Stomach (tissue), 4 donors: ENCODE results near the gene RAP1B.
"Not testable (repeated sequence)": the region's sequence is repeated elsewhere in the genome, so short reads cannot be mapped to it uniquely, and the experiment has no call there.

ENCODE experiments used
- POLR2AphosphoS5 ChIP-seq, 3 donors: sonication (generic); formaldehyde crosslinking; IDR thresholded peaks; one replicate each; pipeline ENCODE4 v1.6.1; 2016; ENCODE audit warnings: antibody characterized with exemption in 3 of 3
- TF ChIP-seq, protein P1 (sequence below), 7 experiments: fragments of 450-650 bp in 4 of 7; fragments of 200-600 bp in 3 of 7; sonication (generic) in 3 of 7; IDR thresholded peaks; one replicate each; pipeline ENCODE4 v1.5.1; 2016 to 2019; ENCODE audit warnings: antibody characterized with exemption in 7 of 7, control low read depth in 2 of 7, mild to moderate bottlenecking in 1 of 7

DNA sequence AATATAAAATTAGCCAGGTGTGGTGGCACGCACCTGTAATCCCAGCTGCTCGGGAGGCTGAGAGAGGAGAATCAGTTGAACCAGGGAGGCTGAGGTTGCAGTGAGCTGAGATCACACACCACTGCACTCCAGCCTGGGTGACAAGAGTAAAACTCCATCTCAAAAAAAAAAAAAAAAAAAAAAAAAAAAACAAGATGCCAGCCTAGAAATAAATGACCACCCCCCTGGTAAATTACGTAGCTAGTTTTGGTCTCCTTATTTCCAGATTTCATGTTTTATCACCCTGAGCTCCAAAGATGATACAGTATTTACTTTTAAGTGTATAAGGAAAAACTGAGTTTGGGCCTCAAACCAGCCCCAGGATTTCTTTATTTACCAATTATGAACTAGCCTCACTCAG, 26.7 kb downstream of the RAP1B start:
- TF ChIP-seq, protein P1, sequence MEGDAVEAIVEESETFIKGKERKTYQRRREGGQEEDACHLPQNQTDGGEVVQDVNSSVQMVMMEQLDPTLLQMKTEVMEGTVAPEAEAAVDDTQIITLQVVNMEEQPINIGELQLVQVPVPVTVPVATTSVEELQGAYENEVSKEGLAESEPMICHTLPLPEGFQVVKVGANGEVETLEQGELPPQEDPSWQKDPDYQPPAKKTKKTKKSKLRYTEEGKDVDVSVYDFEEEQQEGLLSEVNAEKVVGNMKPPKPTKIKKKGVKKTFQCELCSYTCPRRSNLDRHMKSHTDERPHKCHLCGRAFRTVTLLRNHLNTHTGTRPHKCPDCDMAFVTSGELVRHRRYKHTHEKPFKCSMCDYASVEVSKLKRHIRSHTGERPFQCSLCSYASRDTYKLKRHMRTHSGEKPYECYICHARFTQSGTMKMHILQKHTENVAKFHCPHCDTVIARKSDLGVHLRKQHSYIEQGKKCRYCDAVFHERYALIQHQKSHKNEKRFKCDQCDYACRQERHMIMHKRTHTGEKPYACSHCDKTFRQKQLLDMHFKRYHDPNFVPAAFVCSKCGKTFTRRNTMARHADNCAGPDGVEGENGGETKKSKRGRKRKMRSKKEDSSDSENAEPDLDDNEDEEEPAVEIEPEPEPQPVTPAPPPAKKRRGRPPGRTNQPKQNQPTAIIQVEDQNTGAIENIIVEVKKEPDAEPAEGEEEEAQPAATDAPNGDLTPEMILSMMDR (IDR thresholded peaks at IDR 0.05) = not testable (repeated sequence)
- not testable (repeated sequence) for TF ChIP-seq POLR2AphosphoS5 (IDR thresholded peaks at IDR 0.05)
